Measurements from ENCODE around the gene MAST2.

Gene MAST2

DNA sequence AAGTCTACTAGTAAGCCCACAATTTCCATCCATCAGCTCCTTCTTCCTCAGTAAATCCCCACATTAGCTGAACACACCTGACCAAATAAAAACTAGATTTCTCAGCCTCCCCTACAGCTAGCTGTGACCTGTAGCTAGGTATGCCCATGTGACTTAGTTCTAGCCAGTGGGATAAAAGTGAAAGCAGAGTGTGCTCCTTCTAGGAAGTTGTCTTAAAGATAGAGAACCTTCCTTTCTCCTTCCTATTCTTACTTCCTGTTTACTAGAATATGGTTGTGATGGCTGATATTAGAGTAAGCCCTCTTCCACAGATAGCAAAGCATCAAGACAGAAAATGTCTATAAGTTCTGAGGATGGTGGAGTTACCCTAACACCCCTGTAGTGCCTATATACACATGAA lies 262.0 kb downstream of the MAST2 start:
- DNase-seq (ENCODE audit: insufficient read length) (no peak), FAIRE-seq (peak; percentile 83)
- TF ChIP-seq POLR2AphosphoS5 (IDR thresholded peaks at IDR 0.05; ENCODE audit: low read depth, low read length) (no peak), TAF1 (IDR thresholded peaks at IDR 0.05; ENCODE audit: borderline replicate concordance, low read depth, low read length) (no peak), POLR2A (IDR thresholded peaks at IDR 0.05; ENCODE audit: low read depth, low read length) (no peak)

GRCh38 chr1:46067652-46068051 lies 264.2 kb downstream of the MAST2 start:
- no peak for TF ChIP-seq POLR2AphosphoS5 (IDR thresholded peaks at IDR 0.05; ENCODE audit: low read depth, low read length)
- DNase-seq (ENCODE audit: insufficient read length) (no peak), FAIRE-seq (no peak)

DNA sequence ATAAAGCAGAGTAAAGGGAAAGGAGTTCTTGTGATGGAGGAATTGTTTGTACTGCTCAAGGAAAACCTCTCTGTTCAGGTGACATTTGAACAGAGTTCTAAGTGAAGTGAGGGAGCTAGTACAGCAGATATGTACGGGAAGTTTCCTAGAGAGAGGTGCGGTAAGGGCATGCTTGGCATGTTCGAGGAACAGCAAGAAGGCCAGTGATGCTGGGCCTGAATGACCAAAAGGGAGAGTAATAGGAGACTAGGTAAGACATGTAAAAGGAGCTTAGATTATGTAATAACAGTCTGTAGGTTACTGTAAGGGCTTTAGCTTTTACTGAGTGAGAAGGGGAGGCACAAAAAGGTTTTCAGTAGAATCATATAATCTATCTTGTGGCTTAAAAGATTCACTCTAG lies 265.1 kb downstream of the MAST2 start:
- FAIRE-seq (peak; percentile 40), DNase-seq (ENCODE audit: insufficient read length) (no peak)
- TF ChIP-seq POLR2AphosphoS5 (IDR thresholded peaks at IDR 0.05; ENCODE audit: low read depth, low read length) (no peak), POLR2A (IDR thresholded peaks at IDR 0.05; ENCODE audit: low read depth, low read length) (no peak), TAF1 (IDR thresholded peaks at IDR 0.05; ENCODE audit: borderline replicate concordance, low read depth, low read length) (no peak)

DNA sequence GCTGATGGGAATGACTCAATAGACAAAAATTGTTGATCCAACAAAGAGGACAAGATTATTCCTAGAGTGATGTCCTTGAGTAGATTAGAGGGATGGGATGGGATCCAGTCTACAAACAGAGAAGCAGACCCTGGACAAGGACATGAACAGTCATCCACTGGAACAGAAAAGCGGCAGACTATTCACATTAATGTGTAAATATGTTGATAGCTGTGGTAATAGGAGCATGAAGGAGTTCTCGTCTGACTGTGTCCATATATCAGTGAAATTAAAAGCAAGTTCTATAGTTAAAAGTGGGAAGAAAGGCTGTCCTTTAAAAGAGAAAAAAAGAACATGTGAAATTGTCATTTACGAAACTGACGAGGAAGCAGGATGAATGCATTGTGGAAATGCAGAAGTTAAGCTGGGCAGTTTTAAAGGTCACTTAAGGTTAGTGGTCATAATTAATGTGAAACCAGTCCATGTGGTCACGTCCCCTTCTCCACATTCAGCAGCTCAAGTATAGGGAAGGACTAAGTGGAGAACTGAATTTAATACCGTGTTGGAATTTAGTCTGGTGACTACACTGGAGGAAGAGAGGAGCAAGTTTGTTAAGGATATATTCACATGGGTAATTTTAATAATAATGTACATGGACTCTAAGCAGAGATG lies 266.9 kb downstream of the MAST2 start:
- FAIRE-seq (no peak), DNase-seq (ENCODE audit: insufficient read length) (no peak)
- TF ChIP-seq POLR2AphosphoS5 (IDR thresholded peaks at IDR 0.05; ENCODE audit: low read depth, low read length) = no peak
- no peak for TF ChIP-seq POLR2A (IDR thresholded peaks at IDR 0.05; ENCODE audit: low read depth, low read length)
- no peak for TF ChIP-seq TAF1 (IDR thresholded peaks at IDR 0.05; ENCODE audit: borderline replicate concordance, low read depth, low read length)

DNA sequence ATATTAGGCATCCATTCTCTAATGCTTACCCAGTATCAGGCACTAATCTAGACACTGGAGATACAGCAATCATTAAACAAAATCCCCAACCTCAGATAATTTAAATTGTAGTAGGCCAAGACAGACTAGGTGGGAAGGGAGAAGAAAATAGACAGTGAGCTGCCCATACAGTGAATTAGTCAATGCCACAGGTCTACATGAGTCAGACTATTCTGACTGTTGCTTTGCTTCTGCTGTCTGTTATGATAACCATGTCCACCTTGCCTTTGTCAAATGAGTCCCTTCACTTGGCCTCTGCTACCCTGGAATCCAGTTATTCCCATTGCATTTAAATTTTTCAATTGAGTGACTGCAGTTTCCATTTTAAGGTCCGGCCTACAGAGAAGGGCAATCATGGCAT lies 269.6 kb downstream of the MAST2 start:
- DNase-seq (ENCODE audit: insufficient read length) = no peak
- peak; percentile 5 for FAIRE-seq
- TF ChIP-seq TAF1 (IDR thresholded peaks at IDR 0.05; ENCODE audit: borderline replicate concordance, low read depth, low read length) (no peak), POLR2AphosphoS5 (IDR thresholded peaks at IDR 0.05; ENCODE audit: low read depth, low read length) (no peak)

GRCh38 chr1:46076343-46076742 lies 272.9 kb downstream of the MAST2 start:
- FAIRE-seq = no peak
- TF ChIP-seq POLR2A (IDR thresholded peaks at IDR 0.05; ENCODE audit: low read depth, low read length) (no peak), TAF1 (IDR thresholded peaks at IDR 0.05; ENCODE audit: borderline replicate concordance, low read depth, low read length) (no peak), POLR2AphosphoS5 (IDR thresholded peaks at IDR 0.05; ENCODE audit: low read depth, low read length) (no peak)

GRCh38 chr1:46077644-46078043 lies 274.2 kb downstream of the MAST2 start:
- no peak for DNase-seq (ENCODE audit: insufficient read length)
- no peak for TF ChIP-seq POLR2A (IDR thresholded peaks at IDR 0.05; ENCODE audit: low read depth, low read length)
- TF ChIP-seq TAF1 (IDR thresholded peaks at IDR 0.05; ENCODE audit: borderline replicate concordance, low read depth, low read length) = no peak
- no peak for TF ChIP-seq POLR2AphosphoS5 (IDR thresholded peaks at IDR 0.05; ENCODE audit: low read depth, low read length)
- no peak for FAIRE-seq

More at GRCh38 chr1:46076343-46076742, 272.9 kb downstream of the MAST2 start:
- DNase-seq (ENCODE audit: insufficient read length) = no peak

- no peak for TF ChIP-seq POLR2A (IDR thresholded peaks at IDR 0.05; ENCODE audit: low read depth, low read length)
- TF ChIP-seq TAF1 (IDR thresholded peaks at IDR 0.05; ENCODE audit: borderline replicate concordance, low read depth, low read length) = no peak
- TF ChIP-seq POLR2AphosphoS5 (IDR thresholded peaks at IDR 0.05; ENCODE audit: low read depth, low read length) = no peak
- FAIRE-seq (no peak), DNase-seq (ENCODE audit: insufficient read length) (no peak)
These were observed 276.8 kb downstream of the MAST2 start for GRCh38 chr1:46080257-46080656.

- FAIRE-seq = no peak
- no peak for DNase-seq (ENCODE audit: insufficient read length)
- TF ChIP-seq POLR2A (IDR thresholded peaks at IDR 0.05; ENCODE audit: low read depth, low read length) = no peak
- TF ChIP-seq TAF1 (IDR thresholded peaks at IDR 0.05; ENCODE audit: borderline replicate concordance, low read depth, low read length) = no peak
- no peak for TF ChIP-seq POLR2AphosphoS5 (IDR thresholded peaks at IDR 0.05; ENCODE audit: low read depth, low read length)
These were observed 277.8 kb downstream of the MAST2 start for GRCh38 chr1:46081206-46081605.

DNA sequence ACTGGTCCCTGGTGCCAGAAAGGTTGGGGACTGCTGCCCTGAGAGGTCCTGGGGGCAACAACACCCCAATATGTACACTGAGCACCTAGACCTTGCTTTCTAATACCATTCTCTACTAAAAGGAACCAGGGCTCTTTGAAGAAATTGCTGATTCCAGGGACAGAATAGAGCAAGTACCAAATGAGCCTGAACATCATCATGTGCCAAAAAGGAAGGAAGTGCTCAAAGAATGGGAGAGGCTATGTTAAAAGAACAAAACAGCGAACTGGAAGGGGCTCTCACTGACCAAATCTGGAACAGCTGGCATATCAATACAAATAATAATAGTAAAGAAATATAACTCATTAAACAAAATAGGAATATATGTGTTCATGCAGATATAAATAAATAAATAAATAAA lies 278.2 kb downstream of the MAST2 start:
- FAIRE-seq (no peak), DNase-seq (ENCODE audit: insufficient read length) (no peak)
- TF ChIP-seq TAF1 (IDR thresholded peaks at IDR 0.05; ENCODE audit: borderline replicate concordance, low read depth, low read length) (no peak), POLR2A (IDR thresholded peaks at IDR 0.05; ENCODE audit: low read depth, low read length) (no peak), POLR2AphosphoS5 (IDR thresholded peaks at IDR 0.05; ENCODE audit: low read depth, low read length) (no peak)

DNA sequence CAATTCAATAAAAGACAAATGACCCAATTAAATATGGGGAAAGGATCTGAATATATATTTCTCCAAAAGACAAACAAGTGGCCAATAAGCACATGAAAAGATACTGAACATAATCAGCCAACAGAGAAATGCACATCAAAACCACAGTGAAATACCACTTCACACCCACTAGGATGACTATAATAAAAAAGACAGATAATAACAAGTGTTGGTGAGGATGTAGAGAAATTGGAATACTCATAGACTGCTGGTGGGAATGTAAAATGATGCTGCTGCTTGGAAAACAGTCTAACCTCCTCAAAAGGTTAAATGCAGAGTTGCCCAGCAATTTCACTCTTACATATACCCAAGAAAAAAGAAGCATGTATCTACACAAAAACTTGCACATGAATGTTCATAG lies 280.2 kb downstream of the MAST2 start:
- no peak for DNase-seq (ENCODE audit: insufficient read length)

GRCh38 chr1:46084553-46085451 lies 281.4 kb downstream of the MAST2 start:
- no peak for DNase-seq (ENCODE audit: insufficient read length)
- TF ChIP-seq TAF1 (IDR thresholded peaks at IDR 0.05; ENCODE audit: borderline replicate concordance, low read depth, low read length) = no peak
- TF ChIP-seq POLR2A (IDR thresholded peaks at IDR 0.05; ENCODE audit: low read depth, low read length) = no peak
- no peak for TF ChIP-seq POLR2AphosphoS5 (IDR thresholded peaks at IDR 0.05; ENCODE audit: low read depth, low read length)
- no peak for FAIRE-seq

More for the DNA sequence above, 280.2 kb downstream of the MAST2 start:
- FAIRE-seq = no peak
- TF ChIP-seq TAF1 (IDR thresholded peaks at IDR 0.05; ENCODE audit: borderline replicate concordance, low read depth, low read length) = no peak
- TF ChIP-seq POLR2AphosphoS5 (IDR thresholded peaks at IDR 0.05; ENCODE audit: low read depth, low read length) = no peak
- TF ChIP-seq POLR2A (IDR thresholded peaks at IDR 0.05; ENCODE audit: low read depth, low read length) = no peak
